Peyer's patch (tissue), 4 donors: ENCODE measurements around the gene POGZ. TPM values are rescaled to one million over a fixed set of nuclear protein-coding genes. Genes with fewer than 3 reads are reported as not detected.
A peak's percentile ranks its signal among the peaks of the same experiment; 100 is the strongest.

Experiments
- DNase-seq, 3 donors: peaks; one replicate each; pipeline ENCODE4 v3.0.0-alpha.2; 2017 to 2019
- H3K27ac ChIP-seq, 4 donors: fragments of 200-600 bp; sonication (generic); one replicate each; pipeline ENCODE4 v1.5.1; 2016 to 2019
- H3K27me3 ChIP-seq, 2 donors: fragments of 200-600 bp; sonication (generic); one replicate each; pipeline ENCODE4 v1.5.1; 2019
- H3K36me3 ChIP-seq, 3 donors: fragments of 200-600 bp; sonication (generic); one replicate each; pipeline ENCODE4 v1.5.1; 2016 to 2019
- H3K4me1 ChIP-seq, 4 donors: fragments of 200-600 bp; sonication (generic); one replicate each; pipeline ENCODE4 v1.5.1; 2016 to 2019
- H3K4me3 ChIP-seq, 4 donors: fragments of 200-600 bp; sonication (generic); 1 replicate in 3 of 4; 2 replicates in 1 of 4; pipeline ENCODE4 v1.5.1; 2016 to 2019; ENCODE audit warnings: mild to moderate bottlenecking in 1 of 4
- H3K9me3 ChIP-seq, 4 donors: fragments of 200-600 bp; sonication (generic); one replicate each; pipeline ENCODE4 v1.5.1; 2016 to 2019; ENCODE audit warnings: mild to moderate bottlenecking in 1 of 4
- POLR2A ChIP-seq, 2 donors: fragments of 450-650 bp; IDR thresholded peaks; one replicate each; pipeline ENCODE4 v1.5.1; 2017; ENCODE audit warnings: antibody characterized with exemption in 2 of 2, mild to moderate bottlenecking in 2 of 2, moderate library complexity in 2 of 2
- total RNA-seq, 4 donors: library from RNA; depleted of rRNA; stranded (reverse); fragments of >200 nt; gene quantifications; one replicate each; pipeline ENCODE4 v1.1.0, GENCODE V29; 2016
- TF ChIP-seq, protein P1 (sequence below), 6 experiments: fragments of 450-650 bp in 4 of 6; fragments of 200-600 bp in 2 of 6; sonication (generic) in 1 of 6; IDR thresholded peaks; one replicate each; pipeline ENCODE4 v1.5.1; 2017 to 2019; ENCODE audit warnings: antibody characterized with exemption in 6 of 6, mild to moderate bottlenecking in 3 of 6, moderate library complexity in 1 of 6

POGZ gene
- total RNA-seq, 4 donors from 2014 or later = 49.5 to 91.3 (median 52.6) TPM

DNA sequence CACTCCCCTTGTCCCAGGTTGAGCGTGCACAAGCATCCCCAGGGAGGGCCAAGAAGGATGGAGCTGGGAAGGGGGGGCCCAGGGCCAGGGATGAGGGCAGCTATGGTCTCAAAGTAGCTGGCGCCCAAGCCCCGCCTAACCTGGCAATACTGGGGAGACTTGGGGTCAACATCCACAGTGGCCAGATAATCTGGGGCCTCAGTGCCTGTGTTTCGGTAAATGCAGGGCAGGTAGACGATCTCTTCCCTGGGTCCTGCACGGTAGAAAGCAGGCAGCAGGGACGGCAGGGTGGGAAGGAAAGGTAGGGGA is 90.0 kb downstream of the POGZ start:
- TF ChIP-seq, protein P1, sequence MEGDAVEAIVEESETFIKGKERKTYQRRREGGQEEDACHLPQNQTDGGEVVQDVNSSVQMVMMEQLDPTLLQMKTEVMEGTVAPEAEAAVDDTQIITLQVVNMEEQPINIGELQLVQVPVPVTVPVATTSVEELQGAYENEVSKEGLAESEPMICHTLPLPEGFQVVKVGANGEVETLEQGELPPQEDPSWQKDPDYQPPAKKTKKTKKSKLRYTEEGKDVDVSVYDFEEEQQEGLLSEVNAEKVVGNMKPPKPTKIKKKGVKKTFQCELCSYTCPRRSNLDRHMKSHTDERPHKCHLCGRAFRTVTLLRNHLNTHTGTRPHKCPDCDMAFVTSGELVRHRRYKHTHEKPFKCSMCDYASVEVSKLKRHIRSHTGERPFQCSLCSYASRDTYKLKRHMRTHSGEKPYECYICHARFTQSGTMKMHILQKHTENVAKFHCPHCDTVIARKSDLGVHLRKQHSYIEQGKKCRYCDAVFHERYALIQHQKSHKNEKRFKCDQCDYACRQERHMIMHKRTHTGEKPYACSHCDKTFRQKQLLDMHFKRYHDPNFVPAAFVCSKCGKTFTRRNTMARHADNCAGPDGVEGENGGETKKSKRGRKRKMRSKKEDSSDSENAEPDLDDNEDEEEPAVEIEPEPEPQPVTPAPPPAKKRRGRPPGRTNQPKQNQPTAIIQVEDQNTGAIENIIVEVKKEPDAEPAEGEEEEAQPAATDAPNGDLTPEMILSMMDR (IDR thresholded peaks at IDR 0.05) = no peak
- TF ChIP-seq POLR2A (IDR thresholded peaks at IDR 0.05) = no peak
- H3K9me3 ChIP-seq = no peaks in the 10 kb centered on the region
- peaks cover 0 to 49% (median 6%) of the 10 kb centered on the region in 4 donors for H3K4me1 ChIP-seq
- H3K27me3 ChIP-seq = no peaks in the 10 kb centered on the region
- DNase-seq = no peak
- H3K27ac ChIP-seq = peak overlapping the region in 2 of 4 donors; percentile 69 to 82
- H3K4me3 ChIP-seq = peak overlapping the region in 1 of 4 donors; percentile 62
- peaks cover 0 to 43% (median 0%) of the 10 kb centered on the region in 3 donors for H3K36me3 ChIP-seq

DNA sequence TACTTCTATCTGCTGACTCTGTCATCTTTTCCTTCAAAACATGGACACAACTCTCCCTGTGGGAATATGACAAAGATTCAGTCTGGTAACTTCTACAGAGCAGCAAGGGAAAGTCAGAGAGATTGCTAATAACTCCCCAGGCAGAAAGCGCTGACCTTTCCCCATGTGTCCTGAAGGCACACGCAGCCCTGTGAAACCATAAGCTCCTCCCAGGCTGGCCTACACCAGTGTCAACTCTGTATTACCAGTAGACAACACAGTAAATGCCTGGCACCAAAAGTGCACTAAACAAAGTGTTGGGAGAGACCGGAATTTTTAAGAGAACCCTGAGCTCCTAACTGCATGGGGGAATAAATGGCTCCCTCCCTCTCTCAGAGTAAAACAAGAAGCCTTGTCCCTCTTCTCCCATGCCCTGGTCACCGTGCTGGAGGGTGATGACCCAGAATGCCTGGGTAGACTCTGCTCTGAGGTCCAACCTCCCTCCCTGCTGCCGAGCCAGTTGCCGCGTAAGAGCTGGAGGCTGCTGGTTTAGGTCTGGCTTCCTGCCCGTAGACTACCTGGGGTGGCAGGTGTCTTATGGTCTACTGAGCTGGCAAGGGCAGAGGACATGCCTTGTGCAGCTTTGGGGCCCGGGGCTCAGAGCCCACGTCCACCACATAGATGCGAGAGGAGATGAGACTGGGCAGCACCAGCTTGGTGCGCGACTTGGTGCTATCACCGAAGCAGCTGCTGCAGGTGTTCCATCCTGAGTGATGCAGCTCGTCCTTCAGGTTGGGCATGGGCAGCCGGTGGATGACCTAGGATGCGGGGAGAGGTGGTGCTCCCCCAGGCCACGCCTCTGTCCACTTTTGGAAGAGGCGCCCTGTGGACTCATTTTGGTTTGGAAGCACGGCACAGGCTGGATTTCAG is 90.6 kb downstream of the POGZ start:
- peak in 2 of 3 donors; percentile 75 to 77 for DNase-seq
- Histone ChIP-seq H3K27ac (peak overlapping the region in 3 of 4 donors; percentile 22 to 82 (median 69)), H3K4me1 (peaks cover 0 to 49% (median 6%) of the 10 kb centered on the region in 4 donors), H3K9me3 (no peaks in the 10 kb centered on the region), H3K27me3 (no peaks in the 10 kb centered on the region), H3K4me3 (peak overlapping the region in 1 of 4 donors; percentile 62), H3K36me3 (peaks cover 0 to 49% (median 0%) of the 10 kb centered on the region in 3 donors)
- TF ChIP-seq, protein P1 (IDR thresholded peaks at IDR 0.05) = no peak
- peak in 1 of 2 donors; percentile 17 for TF ChIP-seq POLR2A (IDR thresholded peaks at IDR 0.05)

DNA sequence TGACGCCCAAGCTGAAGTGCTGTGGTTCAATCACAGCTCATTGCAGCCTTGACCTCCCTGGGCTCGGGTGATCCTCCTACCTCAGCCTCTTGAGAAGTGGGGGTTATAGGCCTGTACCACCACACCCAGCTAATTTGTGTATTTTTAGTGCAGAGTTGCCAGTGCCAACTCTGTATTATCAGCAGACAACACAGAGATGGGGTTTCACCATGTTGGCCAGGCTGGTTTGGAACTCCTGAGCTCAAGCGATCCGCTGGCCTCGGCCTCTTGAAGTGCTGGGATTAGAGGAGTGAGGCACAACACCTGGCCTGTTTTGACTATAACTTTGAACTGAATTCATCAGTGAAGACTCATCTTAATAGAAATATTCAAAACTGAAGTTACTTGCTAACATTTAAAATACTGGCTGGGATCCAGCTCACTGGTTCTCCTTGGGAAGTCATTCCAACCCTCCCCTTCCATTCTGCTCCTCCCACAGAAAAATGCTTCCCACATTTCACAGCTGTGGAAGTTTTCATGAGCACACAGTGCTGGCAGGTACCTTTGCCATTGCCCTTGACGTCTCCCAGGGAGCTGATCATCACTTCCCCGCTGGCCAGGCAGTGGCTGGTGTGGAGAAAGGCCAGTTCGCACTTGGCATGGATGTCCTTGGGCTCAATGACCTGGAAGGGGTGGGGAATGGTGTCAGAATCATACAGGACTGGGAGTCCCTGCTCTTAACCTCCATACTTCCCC is 91.5 kb downstream of the POGZ start:
- TF ChIP-seq, protein P1 (IDR thresholded peaks at IDR 0.05) = no peak
- TF ChIP-seq POLR2A (IDR thresholded peaks at IDR 0.05) = no peak
- H3K4me1 ChIP-seq = peaks cover 0 to 43% (median 6%) of the 10 kb centered on the region in 4 donors
- no peak for DNase-seq
- no peak overlapping the region for H3K4me3 ChIP-seq
- H3K9me3 ChIP-seq = no peaks in the 10 kb centered on the region
- H3K27ac ChIP-seq = peak overlapping the region in 3 of 4 donors; percentile 22 to 82 (median 69)
- H3K27me3 ChIP-seq = no peaks in the 10 kb centered on the region
- peaks cover 0 to 54% (median 0%) of the 10 kb centered on the region in 3 donors for H3K36me3 ChIP-seq

GRCh38 chr1:151364996-151365395 is 94.3 kb downstream of the POGZ start:
- no peak for TF ChIP-seq POLR2A (IDR thresholded peaks at IDR 0.05)
- TF ChIP-seq, protein P1 (IDR thresholded peaks at IDR 0.05) = no peak
- Histone ChIP-seq H3K27ac (no peak overlapping the region), H3K27me3 (no peaks in the 10 kb centered on the region), H3K9me3 (peaks cover 0 to 5% (median 2%) of the 10 kb centered on the region in 4 donors), H3K36me3 (peaks cover 0 to 54% (median 0%) of the 10 kb centered on the region in 3 donors), H3K4me1 (peaks cover 0 to 17% (median 4%) of the 10 kb centered on the region in 4 donors), H3K4me3 (no peak overlapping the region)
- DNase-seq = no peak

DNA sequence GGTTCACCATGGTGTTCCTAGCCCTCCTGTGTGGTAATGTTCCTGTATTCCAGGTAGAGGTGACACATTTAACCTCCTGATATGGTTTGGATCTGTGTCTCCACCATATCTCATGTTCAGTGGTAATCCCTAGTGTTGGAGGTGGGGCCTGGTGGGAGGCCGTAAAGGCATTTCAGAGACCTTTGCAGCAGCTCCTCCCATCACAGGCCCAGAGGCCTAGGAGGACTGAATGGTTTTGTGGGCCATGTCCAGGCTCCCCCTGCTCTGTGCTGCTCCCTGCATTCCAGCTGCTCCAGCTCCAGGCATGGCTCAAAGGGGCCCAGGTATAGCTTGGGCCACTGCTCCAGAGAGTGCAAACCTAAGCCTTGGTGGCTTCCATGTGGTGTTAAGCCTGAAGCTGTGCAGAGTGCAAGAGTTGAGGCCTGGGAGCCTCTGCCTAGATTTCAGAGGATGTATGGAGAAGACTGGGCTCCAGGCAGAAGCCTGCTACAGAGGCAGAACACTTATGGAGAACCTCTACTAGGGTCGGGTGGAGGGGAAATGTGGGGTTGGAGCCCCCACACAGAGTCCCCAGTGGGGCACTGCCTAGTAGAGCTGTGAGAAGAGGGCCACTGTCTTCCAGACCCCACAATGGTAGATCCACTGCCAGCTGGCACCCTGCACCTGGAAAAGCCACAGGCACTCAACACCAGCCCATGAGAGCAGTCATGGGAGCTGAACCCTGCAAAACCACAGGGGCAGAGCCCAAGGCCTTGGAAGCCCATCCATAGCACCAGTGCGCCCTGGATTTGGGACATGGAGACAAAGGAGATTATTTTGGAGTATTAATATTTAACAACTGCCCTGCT is 96.8 kb downstream of the POGZ start:
- TF ChIP-seq, protein P1 (IDR thresholded peaks at IDR 0.05) = no peak
- TF ChIP-seq POLR2A (IDR thresholded peaks at IDR 0.05) = no peak
- Histone ChIP-seq H3K36me3 (peaks cover 0 to 44% (median 0%) of the 10 kb centered on the region in 3 donors), H3K4me3 (no peak overlapping the region), H3K4me1 (no peaks in the 10 kb centered on the region), H3K9me3 (peaks cover 0 to 5% (median 2%) of the 10 kb centered on the region in 4 donors), H3K27me3 (no peaks in the 10 kb centered on the region), H3K27ac (no peak overlapping the region)
- DNase-seq = no peak
